GM12878 (cell line): ENCODE results near the gene ACSF2. TPM values are rescaled to one million over a fixed set of nuclear protein-coding genes. Genes with fewer than 3 reads are reported as not detected.

ENCODE experiments used
- ATAC-seq: fragments of 200-7000 bp; cut with Tn5 transposase; 3 replicates; pipeline ENCODE4 v1.9.1; 2020; ENCODE audit warnings: mild to moderate bottlenecking, moderate library complexity
- BruUV-seq: library from RNA; stranded (reverse); fragments of 400-500 nt; replicated peaks from 2 replicates; lab custom pipeline; 2021; lab: Mats Ljungman, UMichigan
- CTCF ChIA-PET: fragments of 300-600 bp; sonication (Branson Sonifier 250); formaldehyde crosslinking; extraction: SDS; loops from one replicate; lab custom pipeline; 2021; ENCODE audit warnings: inconsistent platforms; lab: Yijun Ruan, JAX
- POLR2A ChIA-PET: fragments of 350-600 bp; formaldehyde crosslinking; extraction: SDS; loops from one replicate; lab custom pipeline; 2021; ENCODE audit warnings: inconsistent platforms; lab: Charles Lee
- RAD21 ChIA-PET: fragments of 300-600 bp; sonication (Branson Sonifier 250); formaldehyde crosslinking; loops from one replicate; lab custom pipeline; 2023; ENCODE audit warnings: antibody characterized with exemption; ENCODE audit not compliant: unreplicated experiment; lab: Charles Lee
- SMC1A ChIA-PET: fragments of 300-600 bp; sonication (Branson Sonifier 250); formaldehyde crosslinking; loops from one replicate; lab custom pipeline; 2023; ENCODE audit not compliant: unreplicated experiment, uncharacterized antibody; lab: Charles Lee
- DNase-seq: peaks from one replicate; pipeline ENCODE4 v3.0.0-alpha.2; 2011; ENCODE audit warnings: low read depth, low spot score
- FAIRE-seq: peaks from 3 replicates; lab custom pipeline; 2011; peaks lifted over from hg19 to GRCh38; lab: Jason Lieb, UNC
- H2AFZ ChIP-seq: 2 replicates; pipeline ENCODE4 v1.6.0; 2011; ENCODE audit warnings: low read depth, low read length, control low read depth; ENCODE audit not compliant: control insufficient read depth
- H3K27ac ChIP-seq: 2 replicates; pipeline ENCODE4 v1.5.1; 2011; ENCODE audit warnings: control low read depth; ENCODE audit not compliant: control insufficient read depth, insufficient read depth
- H3K27me3 ChIP-seq, 2 experiments: replicated peaks in 1 of 2; 2 replicates each; pipeline versions ENCODE4 v1.6.0 to v1.6.1; 2011; ENCODE audit warnings: low read length in 1 of 2; ENCODE audit not compliant: control insufficient read depth in 2 of 2, insufficient read depth in 2 of 2
- H3K36me3 ChIP-seq, 2 experiments: 2 replicates each; pipeline ENCODE4 v1.5.1; 2011; ENCODE audit warnings: low read length in 1 of 2; ENCODE audit not compliant: control insufficient read depth in 2 of 2, insufficient read depth in 2 of 2
- H3K4me1 ChIP-seq: 2 replicates; pipeline ENCODE4 v1.6.1; 2011; ENCODE audit warnings: mild to moderate bottlenecking, low read length, moderate library complexity, mixed read lengths; ENCODE audit not compliant: control insufficient read depth, insufficient read depth
- H3K4me2 ChIP-seq: 2 replicates; pipeline ENCODE4 v1.6.0; 2011; ENCODE audit warnings: control low read depth; ENCODE audit not compliant: control insufficient read depth, insufficient read depth
- H3K4me3 ChIP-seq: fragments of 200-600 bp; sonication (generic); 2 replicates; pipeline ENCODE4 v1.5.1; 2016
- H3K79me2 ChIP-seq: 2 replicates; pipeline ENCODE4 v1.6.0; 2011; ENCODE audit warnings: low read length; ENCODE audit not compliant: control insufficient read depth, insufficient read depth
- H3K9ac ChIP-seq: 2 replicates; pipeline ENCODE4 v1.8.0; 2011; ENCODE audit warnings: low read length, control low read depth, mixed read lengths; ENCODE audit not compliant: control insufficient read depth, insufficient read depth
- H3K9me3 ChIP-seq: replicated peaks from 3 replicates; pipeline ENCODE4 v1.5.1; 2011; ENCODE audit warnings: mild to moderate bottlenecking, low read length; ENCODE audit not compliant: control insufficient read depth, insufficient read depth
- H4K20me1 ChIP-seq: 2 replicates; pipeline ENCODE4 v1.6.0; 2011; ENCODE audit not compliant: control insufficient read depth, insufficient read depth
- DPF2 ChIP-seq: fragments of 450-650 bp; IDR thresholded peaks from 2 replicates; pipeline ENCODE4 v1.6.1; 2017; ENCODE audit warnings: mild to moderate bottlenecking
- IRF3 ChIP-seq: fragments of 450-650 bp; IDR thresholded peaks from 2 replicates; pipeline ENCODE4 v1.6.1; 2014; ENCODE audit warnings: mild to moderate bottlenecking
- MLLT1 ChIP-seq: fragments of 450-650 bp; IDR thresholded peaks from 2 replicates; pipeline ENCODE4 v1.6.1; 2016; ENCODE audit warnings: mild to moderate bottlenecking
- NKRF ChIP-seq: fragments of 450-650 bp; conservative IDR thresholded peaks from 2 replicates; pipeline ENCODE4 v1.6.1; 2017; ENCODE audit warnings: mild to moderate bottlenecking, moderate library complexity
- WRNIP1 ChIP-seq: IDR thresholded peaks from 2 replicates; pipeline ENCODE4 v1.6.1; 2011; ENCODE audit warnings: low read depth, low read length, improper control_type of control experiment, borderline replicate concordance
- WGBS: methylation state at CpG from one replicate; pipeline ENCODE4 v1.1.6; 2016; ENCODE audit warnings: low lambda C conversion rate; ENCODE audit not compliant: insufficient replicate concordance, insufficient coverage; ENCODE audit errors: missing lambda C conversion rate; 5-methylcytosine and 5-hydroxymethylcytosine counted together
- in situ Hi-C: fragments of 300-500 bp; cut with MboI; formaldehyde crosslinking; loops from 9 replicates; pipeline ENCODE4 v1.14.3; 2018; ENCODE audit warnings: mixed read lengths
- intact Hi-C: fragments of 100-400 bp; cut with micrococcal nuclease; formaldehyde crosslinking; loops from one replicate; pipeline ENCODE4 v1.14.2; 2022; ENCODE audit not compliant: unreplicated experiment
- polyA plus RNA-seq, 11 experiments: library from polyadenylated mRNA; depleted of rRNA in 4 of 11; unstranded in 6 of 11; stranded (reverse) in 5 of 11; fragments of >200 nt; fragmentation: Nextera tagmentation in 4 of 11; fragmentation: Illumina TruSeq in 1 of 11; extraction: Ambion mirVana in 4 of 11; extraction: Trizol in 1 of 11; gene quantifications; 1 replicate in 1 of 11; 2 replicates in 10 of 11; pipeline versions ENCODE4 v1.2.1 to v1.2.3, GENCODE V29; 2011 to 2016; ENCODE audit warnings: inconsistent platforms in 2 of 11, missing spikeins in 2 of 11, low read depth in 1 of 11
- total RNA-seq, 4 experiments: library from RNA; depleted of rRNA in 3 of 4; stranded (reverse); fragments of >200 nt in 3 of 4; fragmentation: Illumina TruSeq in 1 of 4; extraction: Trizol in 1 of 4; gene quantifications; 2 replicates each; pipeline versions ENCODE4 v1.2.1 to v1.2.3, GENCODE V29; 2013 to 2021
- TF ChIP-seq, protein P1 (sequence below): fragments of 450-650 bp; formaldehyde crosslinking; IDR thresholded peaks from 2 replicates; pipeline ENCODE4 v1.4.0; 2022; ENCODE audit warnings: mild to moderate bottlenecking, moderate library complexity
- TF ChIP-seq, protein P2 (sequence below): fragments of 450-650 bp; IDR thresholded peaks from 2 replicates; pipeline ENCODE4 v1.6.1; 2018; ENCODE audit warnings: mild to moderate bottlenecking, low read depth, moderate library complexity; ENCODE audit not compliant: partially characterized antibody

The ACSF2 gene
- total and polyA plus RNA-seq, 10 of the 15 experiments (the other 5 are each of a cell fraction or from before 2014, with no cell fraction given), result 7.1 to 32.8 (median 16.8) TPM

DNA sequence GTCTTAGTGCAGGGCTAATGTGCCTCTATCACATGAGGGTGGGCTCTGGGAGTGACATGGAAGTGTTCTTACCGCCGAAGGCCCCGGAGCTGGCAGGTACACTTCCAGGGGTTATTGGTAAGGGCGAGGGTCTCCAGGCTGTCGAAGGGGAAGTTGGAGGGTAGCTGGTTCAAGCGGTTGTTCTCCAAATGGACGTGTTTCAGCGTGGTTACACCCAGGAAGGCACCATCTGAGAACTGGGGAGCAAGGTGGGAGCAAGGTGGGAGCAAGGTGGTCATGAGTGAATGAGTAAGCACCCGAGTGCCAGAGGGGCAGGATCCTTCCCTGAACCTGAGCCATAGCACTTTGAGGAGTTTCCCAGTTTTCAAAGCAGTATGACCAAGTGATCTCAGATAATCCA, 39.6 kb downstream of the ACSF2 start:
- WGBS, result 74% methylated on average over 9 of the region's 9 CpGs
- Histone ChIP-seq H4K20me1 (no peaks in the 10 kb centered on the region), H3K9ac (no peak overlapping the region), H3K27ac (no peak overlapping the region), H3K27me3 (peaks cover 0 to 3% of the 10 kb centered on the region in 2 experiments; a peak in 2 of 4 replicates), H2AFZ (no peak overlapping the region), H3K9me3 (no peaks in the 10 kb centered on the region), H3K4me2 (no peak overlapping the region), H3K4me3 (no peak overlapping the region), H3K36me3 (no peaks in the 10 kb centered on the region), H3K79me2 (no peaks in the 10 kb centered on the region), H3K4me1 (no peaks in the 10 kb centered on the region)
- intact Hi-C loops (no loop called here), in situ Hi-C loops (no loop called here)
- ATAC-seq, result no peak
- ChIA-PET CTCF (interaction anchor here (1.7 kb wide), 1 partner anchor 68 kb away, joined by 4 read pairs; the partner anchor contains the start of gene LRRC59), POLR2A (interaction anchor here (0.7 kb wide), 1 partner anchor 123 kb away, joined by 5 read pairs; no protein-coding TSS in a partner anchor), RAD21 (no interaction called here), SMC1A (no interaction called here)
- no peak for DNase-seq
- no peak for FAIRE-seq
- BruUV-seq, result no TSS peak
- no peak for TF ChIP-seq NKRF
- no peak for TF ChIP-seq MLLT1
- no peak for TF ChIP-seq WRNIP1
- TF ChIP-seq DPF2, result no peak
- TF ChIP-seq IRF3, result no peak
- TF ChIP-seq, protein P1, sequence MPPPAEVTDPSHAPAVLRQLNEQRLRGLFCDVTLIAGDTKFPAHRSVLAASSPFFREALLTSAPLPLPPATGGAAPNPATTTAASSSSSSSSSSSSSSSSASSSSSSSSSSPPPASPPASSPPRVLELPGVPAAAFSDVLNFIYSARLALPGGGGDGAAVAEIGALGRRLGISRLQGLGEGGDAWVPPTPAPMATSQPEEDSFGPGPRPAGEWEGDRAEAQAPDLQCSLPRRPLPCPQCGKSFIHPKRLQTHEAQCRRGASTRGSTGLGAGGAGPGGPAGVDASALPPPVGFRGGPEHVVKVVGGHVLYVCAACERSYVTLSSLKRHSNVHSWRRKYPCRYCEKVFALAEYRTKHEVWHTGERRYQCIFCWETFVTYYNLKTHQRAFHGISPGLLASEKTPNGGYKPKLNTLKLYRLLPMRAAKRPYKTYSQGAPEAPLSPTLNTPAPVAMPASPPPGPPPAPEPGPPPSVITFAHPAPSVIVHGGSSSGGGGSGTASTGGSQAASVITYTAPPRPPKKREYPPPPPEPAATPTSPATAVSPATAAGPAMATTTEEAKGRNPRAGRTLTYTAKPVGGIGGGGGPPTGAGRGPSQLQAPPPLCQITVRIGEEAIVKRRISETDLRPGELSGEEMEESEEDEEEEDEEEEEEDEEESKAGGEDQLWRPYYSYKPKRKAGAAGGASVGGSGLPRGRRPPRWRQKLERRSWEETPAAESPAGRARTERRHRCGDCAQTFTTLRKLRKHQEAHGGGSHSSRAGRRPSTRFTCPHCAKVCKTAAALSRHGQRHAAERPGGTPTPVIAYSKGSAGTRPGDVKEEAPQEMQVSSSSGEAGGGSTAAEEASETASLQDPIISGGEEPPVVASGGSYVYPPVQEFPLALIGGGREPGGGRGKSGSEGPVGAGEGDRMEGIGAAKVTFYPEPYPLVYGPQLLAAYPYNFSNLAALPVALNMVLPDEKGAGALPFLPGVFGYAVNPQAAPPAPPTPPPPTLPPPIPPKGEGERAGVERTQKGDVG, result no peak
- TF ChIP-seq, protein P2, sequence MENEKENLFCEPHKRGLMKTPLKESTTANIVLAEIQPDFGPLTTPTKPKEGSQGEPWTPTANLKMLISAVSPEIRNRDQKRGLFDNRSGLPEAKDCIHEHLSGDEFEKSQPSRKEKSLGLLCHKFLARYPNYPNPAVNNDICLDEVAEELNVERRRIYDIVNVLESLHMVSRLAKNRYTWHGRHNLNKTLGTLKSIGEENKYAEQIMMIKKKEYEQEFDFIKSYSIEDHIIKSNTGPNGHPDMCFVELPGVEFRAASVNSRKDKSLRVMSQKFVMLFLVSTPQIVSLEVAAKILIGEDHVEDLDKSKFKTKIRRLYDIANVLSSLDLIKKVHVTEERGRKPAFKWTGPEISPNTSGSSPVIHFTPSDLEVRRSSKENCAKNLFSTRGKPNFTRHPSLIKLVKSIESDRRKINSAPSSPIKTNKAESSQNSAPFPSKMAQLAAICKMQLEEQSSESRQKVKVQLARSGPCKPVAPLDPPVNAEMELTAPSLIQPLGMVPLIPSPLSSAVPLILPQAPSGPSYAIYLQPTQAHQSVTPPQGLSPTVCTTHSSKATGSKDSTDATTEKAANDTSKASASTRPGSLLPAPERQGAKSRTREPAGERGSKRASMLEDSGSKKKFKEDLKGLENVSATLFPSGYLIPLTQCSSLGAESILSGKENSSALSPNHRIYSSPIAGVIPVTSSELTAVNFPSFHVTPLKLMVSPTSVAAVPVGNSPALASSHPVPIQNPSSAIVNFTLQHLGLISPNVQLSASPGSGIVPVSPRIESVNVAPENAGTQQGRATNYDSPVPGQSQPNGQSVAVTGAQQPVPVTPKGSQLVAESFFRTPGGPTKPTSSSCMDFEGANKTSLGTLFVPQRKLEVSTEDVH, result no peak
